ENCODE results near the gene SPAG6.
A peak's percentile ranks its signal among the peaks of the same experiment; 100 is the strongest.

GRCh38 chr10:22320591-22321155 is 24.6 kb upstream of the SPAG6 start, which contains the start of gene BMI1:
- TF ChIP-seq CTCF (IDR thresholded peaks at IDR 0.05) (peak in 1 of 4 experiments; percentile 5), POLR2A (IDR thresholded peaks at IDR 0.05) (no peak)

Data from uterus (tissue), 2 donors.